RPMI7951 (cell line): ENCODE data around the gene GATAD2A. TPM values are rescaled to one million over a fixed set of nuclear protein-coding genes. Genes with fewer than 3 reads are reported as not detected.

Source experiments
- DNase-seq: peaks from one replicate; pipeline ENCODE4 v3.0.0-alpha.2; 2012; ENCODE audit warnings: low read depth
- total RNA-seq: library from RNA; depleted of rRNA; stranded (reverse); fragments of >200 nt; shearing (Covaris generic); gene quantifications from 2 replicates; pipeline ENCODE4 v1.2.3, GENCODE V29; 2014; rRNA removed

Gene GATAD2A
- total RNA-seq, 1 experiment from 2014 or later, result 23.9 TPM

GRCh38 chr19:19544954-19545591 lies 139.6 kb downstream of the GATAD2A start:
- DNase-seq, result no peak

GRCh38 chr19:19545707-19546106 lies 140.2 kb downstream of the GATAD2A start:
- no peak for DNase-seq

GRCh38 chr19:19546751-19547162 lies 141.3 kb downstream of the GATAD2A start:
- DNase-seq, result no peak

- DNase-seq, result no peak
Observed at GRCh38 chr19:19547674-19548336, 142.3 kb downstream of the GATAD2A start.

GRCh38 chr19:19548915-19549759 lies 143.7 kb downstream of the GATAD2A start:
- DNase-seq, result no peak

- no peak for DNase-seq
Observed at GRCh38 chr19:19549804-19550464, 144.5 kb downstream of the GATAD2A start.

GRCh38 chr19:19550485-19550929 lies 145.0 kb downstream of the GATAD2A start:
- peak; percentile 54 for DNase-seq

GRCh38 chr19:19550972-19551852 lies 145.7 kb downstream of the GATAD2A start:
- no peak for DNase-seq

- DNase-seq, result no peak
Observed at GRCh38 chr19:19551853-19552192, 146.3 kb downstream of the GATAD2A start.

GRCh38 chr19:19552798-19553197 lies 147.3 kb downstream of the GATAD2A start:
- DNase-seq, result no peak

GRCh38 chr19:19553670-19554069 lies 148.2 kb downstream of the GATAD2A start:
- DNase-seq, result no peak

GRCh38 chr19:19554074-19555023 lies 148.9 kb downstream of the GATAD2A start:
- no peak for DNase-seq

- DNase-seq, result no peak
Observed at GRCh38 chr19:19558055-19558454, 152.6 kb downstream of the GATAD2A start.

Other genes starting within 250 kb of the GATAD2A start
- not detected in 2 replicates for gene MEF2B, start 235.4 kb upstream of the GATAD2A start, total RNA-seq
- 10.3 and 18.4 TPM in 2 replicates for gene BORCS8, start 213.5 kb upstream of the GATAD2A start, total RNA-seq
- 91.3 and 108 TPM in 2 replicates for gene RFXANK, start 213.4 kb upstream of the GATAD2A start, total RNA-seq
- gene NR2C2AP, start 202.3 kb upstream of the GATAD2A start, total RNA-seq, result 20.4 and 31.0 TPM in 2 replicates
- 0.12 TPM in 1 of 2 replicates, not detected in the other for gene NCAN, start 193.7 kb upstream of the GATAD2A start, total RNA-seq
- gene TM6SF2, start 132.4 kb upstream of the GATAD2A start, total RNA-seq, result 0.29 TPM in 1 of 2 replicates, not detected in the other
- 11.7 and 29.3 TPM in 2 replicates for gene SUGP1, start 85.2 kb upstream of the GATAD2A start, total RNA-seq
- 15.6 and 22.6 TPM in 2 replicates for gene MAU2, start 84.8 kb upstream of the GATAD2A start, total RNA-seq
- gene TSSK6, start 109.9 kb downstream of the GATAD2A start, total RNA-seq, result 0.68 and 0.96 TPM in 2 replicates
- 282 and 300 TPM in 2 replicates for gene NDUFA13, start 110.5 kb downstream of the GATAD2A start, total RNA-seq
- 0.12 TPM in 1 of 2 replicates, not detected in the other for gene YJEFN3, start 123.2 kb downstream of the GATAD2A start, total RNA-seq
- under 0.01 and 0.20 TPM in 2 replicates for gene CILP2, start 132.6 kb downstream of the GATAD2A start, total RNA-seq
- 2.1 and 3.0 TPM in 2 replicates for gene PBX4, start 213.0 kb downstream of the GATAD2A start, total RNA-seq
- 0.72 and 1.4 TPM in 2 replicates for gene LPAR2, start 222.5 kb downstream of the GATAD2A start, total RNA-seq
- gene GMIP, start 238.0 kb downstream of the GATAD2A start, total RNA-seq, result 2.3 and 3.3 TPM in 2 replicates